OCI-LY7 (cell line): ENCODE measurements around the gene BICD1. TPM values are rescaled to one million over a fixed set of nuclear protein-coding genes. Genes with fewer than 3 reads are reported as not detected.

ENCODE experiments used
- BruUV-seq: library from RNA; stranded (reverse); fragments of 400-500 nt; replicated peaks from 2 replicates; lab custom pipeline; 2021; lab: Mats Ljungman, UMichigan
- CTCF ChIA-PET: fragments of 300-600 bp; sonication (Branson Sonifier 250); formaldehyde crosslinking; loops from one replicate; lab custom pipeline; 2022; ENCODE audit warnings: antibody characterized with exemption; ENCODE audit not compliant: unreplicated experiment; lab: Charles Lee
- POLR2A ChIA-PET: fragments of 300-600 bp; sonication (Branson Sonifier 250); formaldehyde crosslinking; loops from one replicate; lab custom pipeline; 2022; ENCODE audit warnings: antibody characterized with exemption; lab: Charles Lee
- DNase-seq: peaks from one replicate; pipeline ENCODE4 v3.0.0-alpha.2; 2015; ENCODE audit warnings: low spot score
- H2AFZ ChIP-seq: fragments of 200-600 bp; sonication (generic), shearing (Covaris generic); 2 replicates; pipeline ENCODE4 v1.6.1; 2014; ENCODE audit warnings: mild to moderate bottlenecking, antibody characterized with exemption, low read length, moderate library complexity
- H3K27ac ChIP-seq: fragments of 200-600 bp; sonication (generic); 2 replicates; pipeline ENCODE4 v1.5.1; 2014; ENCODE audit warnings: mixed run types, low read depth, mild to moderate bottlenecking, moderate library complexity, low read length, inconsistent platforms; ENCODE audit not compliant: poor library complexity, severe bottlenecking
- H3K36me3 ChIP-seq: fragments of 200-600 bp; sonication (generic); 2 replicates; pipeline ENCODE4 v1.6.1; 2014; ENCODE audit warnings: mild to moderate bottlenecking, antibody characterized with exemption, low read length, moderate library complexity, mixed read lengths; ENCODE audit not compliant: insufficient read depth
- H3K4me1 ChIP-seq: fragments of 200-600 bp; sonication (generic); 2 replicates; pipeline ENCODE4 v1.5.1; 2014; ENCODE audit warnings: mild to moderate bottlenecking, low read length; ENCODE audit not compliant: insufficient read depth, poor library complexity, severe bottlenecking
- H3K4me2 ChIP-seq: fragments of 200-600 bp; sonication (generic); 2 replicates; pipeline ENCODE4 v1.6.1; 2014; ENCODE audit warnings: mild to moderate bottlenecking, low read length
- H3K4me3 ChIP-seq: fragments of 200-600 bp; sonication (generic); 2 replicates; pipeline ENCODE4 v1.5.1; 2014; ENCODE audit warnings: mild to moderate bottlenecking, low read depth, low read length; ENCODE audit not compliant: poor library complexity, severe bottlenecking
- H3K79me2 ChIP-seq: fragments of 200-600 bp; sonication (generic); 2 replicates; pipeline ENCODE4 v1.6.1; 2016; ENCODE audit warnings: low read depth, mild to moderate bottlenecking, low read length, moderate library complexity, mixed read lengths; ENCODE audit not compliant: insufficient read depth
- H3K9me2 ChIP-seq: fragments of 200-600 bp; sonication (generic); 2 replicates; pipeline ENCODE4 v1.6.1; 2016; ENCODE audit warnings: mild to moderate bottlenecking, low read length, mixed read lengths; ENCODE audit not compliant: insufficient read depth
- H3K9me3 ChIP-seq: fragments of 200-600 bp; sonication (generic); 2 replicates; pipeline ENCODE4 v1.6.1; 2014; ENCODE audit warnings: mild to moderate bottlenecking, mixed run types, low read length, mixed read lengths
- H4K20me1 ChIP-seq: fragments of 200-600 bp; sonication (generic); 2 replicates; pipeline ENCODE4 v1.6.1; 2014; ENCODE audit warnings: mild to moderate bottlenecking, antibody characterized with exemption, low read length, moderate library complexity, mixed read lengths; ENCODE audit not compliant: insufficient read depth
- CTCF ChIP-seq: fragments of 200-600 bp; sonication (generic); conservative IDR thresholded peaks from 2 replicates; pipeline ENCODE4 v1.5.1; 2014; ENCODE audit warnings: mild to moderate bottlenecking, antibody characterized with exemption, low read length, moderate library complexity, mixed read lengths
- EZH2phosphoT487 ChIP-seq: fragments of 200-600 bp; sonication (generic); IDR thresholded peaks from 2 replicates; pipeline ENCODE4 v1.6.1; 2018; ENCODE audit warnings: low read depth, borderline replicate concordance, mild to moderate bottlenecking, mixed run types, antibody characterized with exemption, low read length, moderate library complexity, mixed read lengths
- intact Hi-C: fragments of 100-400 bp; cut with micrococcal nuclease; formaldehyde crosslinking; loops from one replicate; pipeline ENCODE4 v1.10.0; 2022; ENCODE audit not compliant: unreplicated experiment
- total RNA-seq, 2 experiments: library from RNA; depleted of rRNA in 1 of 2; stranded (reverse); fragments of >200 nt in 1 of 2; shearing (Covaris generic) in 1 of 2; gene quantifications; 2 replicates each; pipeline ENCODE4 v1.2.3, GENCODE V29; 2014 to 2022

The BICD1 gene
- total RNA-seq, 2 experiments from 2014 or later, result 42.9 to 88.2 TPM

DNA sequence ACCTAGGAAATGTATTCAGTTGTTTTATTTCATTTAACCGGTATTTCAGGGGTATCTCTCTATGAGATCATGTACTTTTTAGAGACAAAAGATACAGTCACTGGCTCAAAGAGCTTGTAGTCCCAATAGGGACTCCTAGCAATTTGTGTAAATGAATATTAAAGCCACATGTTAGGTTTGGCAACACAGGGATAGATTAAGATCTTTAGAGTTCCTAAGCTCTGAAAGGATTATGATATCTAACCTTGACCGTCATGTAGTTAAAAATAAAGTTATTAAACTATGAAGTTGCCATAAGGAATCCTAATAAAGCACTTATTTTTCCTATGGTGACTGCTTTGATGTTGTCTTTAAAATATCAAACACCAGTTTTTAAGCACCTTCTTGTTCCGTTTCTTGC, 192.3 kb downstream of the BICD1 start:
- DNase-seq, result no peak
- Histone ChIP-seq H2AFZ (peak overlapping the region; percentile 35; the same call in 1 of the 2 replicates), H3K79me2 (peaks cover 19% of the 10 kb centered on the region; the same call in 1 of the 2 replicates), H3K9me3 (no peaks in the 10 kb centered on the region), H3K4me2 (peak overlapping the region; percentile 28), H3K9me2 (no peaks in the 10 kb centered on the region), H3K27ac (peak overlapping the region; percentile 66), H3K4me1 (peaks cover 61% of the 10 kb centered on the region), H3K4me3 (no peak overlapping the region), H4K20me1 (no peaks in the 10 kb centered on the region), H3K36me3 (peaks cover 28% of the 10 kb centered on the region; the same call in 1 of the 2 replicates)
- intact Hi-C loops, result no loop called here
- TSS peak; percentile 23 for BruUV-seq
- TF ChIP-seq EZH2phosphoT487 (no peak), CTCF (no peak)
- CTCF ChIA-PET, result interaction anchor here (0.6 kb wide), 1 partner anchor 421 kb away, joined by 3 read pairs; no protein-coding TSS in a partner anchor
- POLR2A ChIA-PET, result interaction anchor here (0.5 to 3.5 kb wide), 10 partner anchors 9 to 908 kb away, joined by 3 to 31 read pairs (median 5); no protein-coding TSS in a partner anchor

DNA sequence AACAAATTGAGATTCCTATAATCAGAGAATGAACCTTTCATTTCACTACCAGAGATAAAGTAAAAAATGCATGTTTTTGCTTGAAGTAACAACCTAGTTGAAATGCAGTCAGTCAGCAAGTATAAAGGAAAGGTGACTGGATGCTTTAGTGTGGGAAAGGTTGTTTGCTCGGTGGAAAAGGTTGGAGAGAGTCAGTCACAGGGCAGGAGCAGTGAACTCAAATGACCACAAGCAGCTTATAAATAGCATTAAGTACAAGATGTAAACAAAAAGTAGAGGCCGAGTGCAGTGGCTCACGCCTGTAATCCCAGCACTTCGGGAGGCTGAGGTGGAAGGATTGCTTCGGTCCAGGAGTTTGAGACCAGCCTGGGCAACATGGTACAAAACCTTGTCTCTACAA, 194.6 kb downstream of the BICD1 start:
- H3K36me3 ChIP-seq, result peaks cover 31% of the 10 kb centered on the region
- intact Hi-C loops, result loop anchor here (1.0 to 10.0 kb wide), 4 partner anchors 89 to 615 kb away; no protein-coding TSS in a partner anchor
- no peaks in the 10 kb centered on the region for H3K9me3 ChIP-seq
- peak overlapping the region; percentile 43 for H3K4me3 ChIP-seq
- peak overlapping the region; percentile 27; the same call in 1 of the 2 replicates for H2AFZ ChIP-seq
- H3K9me2 ChIP-seq, result no peaks in the 10 kb centered on the region
- no TSS peak for BruUV-seq
- no peak for TF ChIP-seq EZH2phosphoT487
- TF ChIP-seq CTCF, result no peak
- ChIA-PET POLR2A (interaction anchor here (1.3 to 3.5 kb wide), 4 partner anchors 11 to 39 kb away, joined by 3 to 17 read pairs (median 12); no protein-coding TSS in a partner anchor), CTCF (interaction anchor here (0.8 kb wide), 1 partner anchor 11 kb away, joined by 3 read pairs; no protein-coding TSS in a partner anchor)
- H3K79me2 ChIP-seq, result peaks cover 27% of the 10 kb centered on the region; the same call in 1 of the 2 replicates
- H3K4me1 ChIP-seq, result peaks cover 74% of the 10 kb centered on the region
- H3K4me2 ChIP-seq, result peak overlapping the region; percentile 52
- peak overlapping the region; percentile 94 for H3K27ac ChIP-seq
- H4K20me1 ChIP-seq, result no peaks in the 10 kb centered on the region
- DNase-seq, result peak; percentile 22
